GM21825 (cell line): Measurements from ENCODE around the gene TEKT5.
"Not testable (repeated sequence)": the region's sequence is repeated elsewhere in the genome, so short reads cannot be mapped to it uniquely, and the experiment has no call there.

Experiments
- ATAC-seq: cut with Tn5 transposase; IDR thresholded peaks from one replicate; pipeline ENCODE4 v1.9.1; 2021; ENCODE audit warnings: mild to moderate bottlenecking, moderate library complexity; ENCODE audit not compliant: unreplicated experiment

TEKT5 gene

DNA sequence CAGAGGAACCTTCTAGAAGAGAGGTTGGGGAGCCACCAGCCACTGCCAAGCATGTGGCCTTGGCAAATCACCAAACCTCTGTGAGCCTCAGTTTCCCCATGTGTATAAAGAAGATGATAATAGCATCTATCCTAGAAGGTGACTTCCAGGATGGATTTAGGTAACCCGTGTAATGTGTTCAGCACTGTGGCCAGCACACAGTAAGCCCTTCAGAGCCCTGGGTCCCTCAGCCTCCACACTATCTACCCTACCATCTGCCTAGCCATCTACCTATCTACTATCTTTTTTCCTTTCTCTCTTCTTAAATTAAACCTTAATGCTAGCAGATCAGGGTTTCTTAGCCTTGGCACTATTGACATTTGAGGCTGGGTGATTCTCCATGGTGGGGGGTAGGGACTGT, 33.0 kb downstream of the TEKT5 start:
- ATAC-seq, result no peak

DNA sequence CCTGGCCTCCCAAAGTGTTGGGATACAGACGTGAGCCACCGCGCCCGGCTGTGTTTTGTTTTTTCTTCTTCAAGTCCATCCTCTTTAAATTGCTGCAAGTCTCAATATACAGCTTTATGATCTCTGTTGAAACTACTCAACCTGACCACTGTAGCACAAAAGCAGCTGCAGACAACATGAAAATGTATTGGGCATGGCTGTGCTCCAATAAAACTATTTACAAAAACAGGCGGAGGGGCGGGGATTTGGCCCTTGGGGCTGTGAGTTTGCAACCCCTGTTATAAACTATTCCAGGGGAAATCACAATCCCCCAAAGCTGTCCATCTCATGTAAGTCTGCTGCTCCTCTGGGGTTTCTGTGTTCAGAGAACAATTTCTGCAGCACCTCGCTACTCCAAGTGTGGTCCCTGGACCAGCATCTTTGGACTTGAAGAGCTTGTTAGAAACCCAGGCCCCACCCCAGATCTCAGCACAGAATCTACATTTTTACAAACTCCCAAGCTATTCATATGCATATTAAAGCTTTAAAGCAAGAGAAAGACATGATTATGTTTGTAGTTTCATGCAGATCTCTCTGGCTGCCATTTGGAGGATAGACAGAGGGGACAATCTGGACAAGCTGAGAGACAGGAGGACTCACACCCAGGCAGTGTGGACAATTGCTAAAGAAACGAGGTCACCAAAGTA, 33.6 kb downstream of the TEKT5 start:
- no peak for ATAC-seq

DNA sequence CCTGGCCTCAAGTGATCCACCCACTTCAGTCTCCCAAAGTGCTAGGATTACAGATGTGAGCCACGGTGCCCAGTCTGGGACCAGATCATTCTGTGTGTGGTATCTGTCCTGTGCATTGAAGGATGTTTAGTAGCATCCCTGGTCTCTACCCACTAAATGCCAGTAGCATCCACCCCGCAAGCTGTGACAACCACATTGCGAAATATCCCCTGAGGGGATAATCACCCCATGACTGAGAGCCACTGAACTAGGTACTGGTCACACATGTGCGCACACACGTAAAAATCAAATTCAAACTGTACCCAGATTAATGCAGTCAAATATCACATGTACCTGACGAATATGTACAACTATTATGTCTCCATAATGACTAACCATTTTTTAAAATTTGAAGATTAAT, 35.8 kb downstream of the TEKT5 start:
- no peak for ATAC-seq

GRCh38 chr16:10657925-10658324, 36.8 kb downstream of the TEKT5 start:
- no peak for ATAC-seq

DNA sequence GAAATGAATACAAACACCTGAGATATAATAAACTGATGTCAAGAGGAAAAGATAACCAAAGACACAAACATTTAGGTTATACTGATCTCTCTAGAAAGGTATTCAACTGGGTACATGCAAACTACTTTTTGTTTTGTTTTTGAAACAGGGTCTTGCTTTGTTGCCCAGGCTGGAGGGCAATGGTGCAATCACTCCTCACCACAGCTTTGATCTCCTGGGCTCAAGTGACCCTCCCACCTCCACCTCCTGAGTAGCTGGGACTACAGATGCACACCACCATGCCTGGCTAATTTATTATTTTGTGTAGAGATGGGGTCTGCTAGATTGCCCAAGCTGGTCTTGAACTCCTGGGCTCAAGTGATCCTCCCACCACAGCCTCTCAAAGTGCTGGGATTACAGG, 38.1 kb downstream of the TEKT5 start:
- ATAC-seq, result no peak

- ATAC-seq, result no peak
These were observed 39.2 kb downstream of the TEKT5 start for GRCh38 chr16:10655415-10655977.

GRCh38 chr16:10654592-10655414, 39.9 kb downstream of the TEKT5 start:
- ATAC-seq, result no peak

DNA sequence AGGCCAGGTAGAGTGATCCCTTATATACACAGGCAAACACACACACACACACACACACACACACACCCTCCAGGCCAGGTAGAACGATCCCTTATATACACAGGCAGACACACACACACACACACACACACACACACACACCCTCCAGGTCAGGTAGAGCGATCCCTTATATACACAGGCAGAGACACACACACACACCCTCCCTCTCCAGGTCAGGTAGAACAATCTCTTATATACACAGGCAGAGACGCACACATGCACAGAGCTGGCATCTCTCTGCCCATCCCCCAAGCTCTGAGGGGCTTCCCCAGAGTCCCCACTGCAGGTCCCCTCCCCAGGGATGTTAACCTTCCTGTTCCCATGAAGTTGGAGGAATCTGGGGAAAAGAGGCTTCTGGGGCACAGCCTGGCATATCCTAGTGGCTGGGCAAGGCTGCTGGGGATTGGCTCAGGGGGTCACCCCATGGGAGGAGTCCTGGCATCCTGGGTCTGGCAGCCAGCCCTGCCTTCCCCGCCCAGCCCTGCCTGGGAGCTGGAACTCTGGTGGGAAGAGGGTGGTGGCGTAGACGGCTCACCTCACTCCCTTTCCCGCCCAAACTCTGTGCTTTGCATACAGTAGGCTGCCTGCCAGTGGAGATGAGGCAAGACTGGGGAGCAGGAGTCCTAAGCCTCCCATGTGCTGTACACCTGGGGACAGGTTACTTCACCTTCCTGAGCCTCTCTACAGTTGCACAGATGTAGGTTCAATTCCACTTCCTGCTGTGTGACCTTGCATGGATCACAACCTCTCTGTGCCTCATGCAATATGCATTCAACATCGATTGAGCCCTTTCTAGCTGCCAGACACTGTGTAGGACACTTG, 41.8 kb downstream of the TEKT5 start:
- ATAC-seq, result no peak

GRCh38 chr16:10649098-10649497, 45.6 kb downstream of the TEKT5 start:
- ATAC-seq, result not testable (repeated sequence)

DNA sequence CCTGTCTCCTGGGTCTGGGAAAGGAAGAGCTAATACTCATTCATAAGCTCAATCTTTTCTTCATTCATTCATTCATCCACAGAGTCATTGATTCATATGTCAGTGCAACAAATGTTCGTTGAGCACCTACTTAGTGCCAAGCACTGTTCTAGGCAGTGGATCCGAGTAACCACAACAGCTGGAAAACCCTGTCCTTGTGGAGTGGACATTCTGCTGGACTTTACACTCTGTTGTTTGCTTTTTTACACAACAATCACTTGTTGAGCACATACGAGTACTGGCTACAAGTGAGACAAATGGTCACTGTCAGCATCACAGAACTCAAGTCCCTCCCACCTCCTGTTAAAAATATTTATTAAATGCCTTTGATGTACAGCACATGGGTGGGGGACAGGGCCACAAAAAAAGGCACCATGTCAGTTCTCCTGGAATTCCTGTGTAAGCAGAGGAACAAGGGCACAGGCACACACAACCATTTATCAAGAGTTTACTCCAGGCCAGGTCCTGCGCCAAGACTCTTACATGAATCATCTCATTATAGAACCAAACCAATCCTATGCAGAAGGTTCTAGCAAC, 46.9 kb downstream of the TEKT5 start:
- no peak for ATAC-seq

- ATAC-seq, result no peak
These were observed 47.4 kb downstream of the TEKT5 start for GRCh38 chr16:10647264-10647720.

DNA sequence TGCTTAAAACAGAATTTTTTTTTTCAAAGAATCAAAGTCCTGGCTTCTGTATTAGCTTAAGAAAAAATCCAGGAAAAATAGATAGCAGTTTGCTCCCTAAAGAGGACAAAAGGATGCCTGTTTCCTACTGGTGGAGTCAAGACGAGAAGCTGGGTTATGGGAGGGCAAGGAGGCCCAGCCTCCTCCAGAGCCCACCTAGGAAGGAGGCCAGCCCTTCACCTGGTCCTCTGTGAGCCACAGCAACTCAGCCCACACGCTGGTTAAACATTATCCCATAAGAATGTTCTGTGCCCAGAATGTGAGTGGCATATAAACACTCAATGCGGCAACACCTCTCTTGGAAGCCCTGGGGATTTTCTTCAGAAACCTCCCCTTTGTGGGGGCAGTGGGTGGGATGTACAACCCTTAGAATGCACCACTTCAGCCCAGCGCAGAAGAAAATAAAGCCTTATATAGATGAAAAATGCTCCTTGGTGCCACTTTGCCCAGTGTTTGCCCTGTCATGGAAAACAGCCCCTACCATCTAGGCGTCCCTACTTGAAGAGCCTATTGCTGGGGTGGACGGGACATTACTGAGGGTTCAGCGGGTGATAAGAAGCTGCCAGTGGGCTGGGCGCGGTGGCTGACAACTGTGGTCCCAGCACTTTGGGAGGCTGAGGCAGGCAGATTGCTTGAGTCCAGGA, 48.0 kb downstream of the TEKT5 start:
- ATAC-seq, result no peak

DNA sequence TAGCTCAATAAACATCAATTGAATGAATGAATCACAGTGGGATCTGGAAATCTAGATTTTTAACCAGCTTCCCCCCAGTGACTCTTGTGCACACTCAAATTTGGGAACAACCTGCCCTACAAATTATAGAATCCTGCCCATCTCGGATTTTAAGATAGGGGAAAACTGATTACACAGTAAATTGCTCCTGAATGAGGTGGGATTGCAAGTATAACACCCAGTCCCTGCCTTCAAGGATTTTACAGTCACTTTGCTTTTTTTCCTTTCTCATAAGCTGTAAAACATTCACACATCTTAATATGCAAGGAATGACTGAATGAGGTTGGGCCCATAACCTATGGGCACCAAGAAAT, 48.5 kb downstream of the TEKT5 start:
- no peak for ATAC-seq

DNA sequence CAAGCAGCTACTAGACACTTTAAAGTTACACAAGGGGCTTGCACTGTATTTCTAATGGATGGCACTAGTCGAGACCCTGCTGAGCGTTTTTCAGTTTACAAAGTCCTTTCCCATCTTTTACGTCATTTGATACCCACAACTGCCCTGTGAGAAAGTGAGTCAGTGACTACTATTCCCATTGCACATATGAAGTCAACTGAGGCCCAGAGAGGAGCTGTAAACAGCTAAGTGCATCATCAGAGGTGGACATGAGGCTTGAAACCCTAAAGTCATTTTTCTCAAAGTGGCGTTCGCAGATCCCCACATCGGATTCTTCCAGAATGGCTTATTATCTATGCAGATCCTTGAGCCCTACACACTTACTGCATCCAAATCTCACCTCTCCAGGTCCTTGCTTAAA, 50.6 kb downstream of the TEKT5 start:
- ATAC-seq, result no peak

GRCh38 chr16:10642964-10643363, 51.8 kb downstream of the TEKT5 start:
- ATAC-seq, result no peak

GRCh38 chr16:10641953-10642949, 52.5 kb downstream of the TEKT5 start:
- no peak for ATAC-seq

DNA sequence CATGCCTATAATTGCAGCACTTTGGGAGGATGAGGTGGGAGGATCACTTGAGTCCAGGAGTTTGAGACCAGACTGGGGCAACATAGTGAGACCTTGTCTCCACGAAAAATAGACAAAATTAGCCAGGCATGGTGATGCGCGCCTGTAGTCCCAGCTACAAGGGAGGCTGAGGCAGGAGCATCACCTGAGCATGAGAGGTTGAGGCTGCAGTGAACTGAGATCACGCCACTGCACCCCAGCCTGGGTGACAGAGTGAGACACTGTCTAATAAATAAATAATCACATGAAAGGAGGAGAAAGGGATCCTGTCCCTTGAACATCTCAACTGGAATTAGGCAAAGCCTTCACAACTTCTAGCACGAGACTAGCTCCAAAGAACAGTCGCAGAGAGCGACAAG, 53.2 kb downstream of the TEKT5 start:
- no peak for ATAC-seq

DNA sequence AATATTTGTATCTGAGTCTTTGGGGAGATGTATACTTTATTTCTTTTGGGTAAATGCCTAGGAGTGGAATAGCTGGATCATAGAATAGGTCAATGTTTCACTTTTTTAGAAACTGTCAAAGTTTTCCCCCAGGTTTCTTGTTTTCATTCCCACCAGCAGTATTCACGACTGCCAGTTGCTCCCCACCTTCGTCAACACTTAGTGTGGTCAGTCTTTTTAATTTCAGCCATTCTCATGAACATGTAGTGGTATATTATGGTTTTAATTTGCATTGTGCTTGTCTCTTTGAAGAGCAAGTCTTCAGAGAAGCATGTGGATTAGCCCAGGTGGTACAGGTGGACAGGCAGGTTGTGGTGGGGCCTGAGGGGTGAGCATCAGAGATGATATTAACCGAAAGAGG, 53.8 kb downstream of the TEKT5 start:
- no peak for ATAC-seq

DNA sequence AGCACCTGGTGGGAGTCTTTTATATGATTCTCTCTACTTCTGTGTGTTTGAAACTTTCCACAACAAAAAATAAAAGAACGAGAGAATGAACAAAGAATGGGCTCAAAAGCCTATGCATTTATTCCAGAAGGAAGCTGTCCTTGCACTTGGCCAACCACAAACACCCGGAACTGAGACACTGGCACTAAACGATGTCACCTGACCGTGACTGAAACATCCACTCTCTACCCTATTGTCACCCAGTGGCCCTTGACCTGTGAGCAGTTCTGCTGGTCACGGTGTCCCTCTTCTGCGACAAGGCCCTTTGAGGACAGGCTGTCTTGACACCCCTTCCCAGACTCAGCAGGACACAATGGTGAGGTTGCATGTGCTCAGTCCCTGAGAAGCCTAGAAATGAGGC, 56.6 kb downstream of the TEKT5 start:
- no peak for ATAC-seq
